GM18858 (cell line): ENCODE measurements around the gene CAMK1G.

ENCODE experiments used
- ATAC-seq: cut with Tn5 transposase; IDR thresholded peaks from one replicate; pipeline ENCODE4 v1.9.1; 2021; ENCODE audit not compliant: unreplicated experiment

Gene CAMK1G

GRCh38 chr1:209597499-209597898 lies 14.0 kb downstream of the CAMK1G start:
- no peak for ATAC-seq

GRCh38 chr1:209598227-209598626 lies 14.7 kb downstream of the CAMK1G start:
- ATAC-seq = no peak

GRCh38 chr1:209600541-209600940 lies 17.0 kb downstream of the CAMK1G start:
- ATAC-seq = no peak

- ATAC-seq = no peak
Observed at GRCh38 chr1:209601809-209602657, 18.5 kb downstream of the CAMK1G start.

GRCh38 chr1:209603877-209604276 lies 20.4 kb downstream of the CAMK1G start:
- ATAC-seq = no peak

GRCh38 chr1:209607102-209607794 lies 23.7 kb downstream of the CAMK1G start:
- peak; percentile 91 for ATAC-seq

GRCh38 chr1:209607795-209608178 lies 24.3 kb downstream of the CAMK1G start:
- ATAC-seq = no peak

- ATAC-seq = no peak
Observed at GRCh38 chr1:209609041-209609790, 25.7 kb downstream of the CAMK1G start.

GRCh38 chr1:209609791-209610630 lies 26.5 kb downstream of the CAMK1G start:
- ATAC-seq = no peak

GRCh38 chr1:209610631-209610905 lies 27.1 kb downstream of the CAMK1G start:
- ATAC-seq = no peak

GRCh38 chr1:209611771-209612570 lies 28.5 kb downstream of the CAMK1G start:
- no peak for ATAC-seq

- ATAC-seq = no peak
Observed at GRCh38 chr1:209612646-209613399, 29.3 kb downstream of the CAMK1G start.

- ATAC-seq = no peak
Observed at GRCh38 chr1:209613400-209614150, 30.1 kb downstream of the CAMK1G start.

- no peak for ATAC-seq
Observed at GRCh38 chr1:209614151-209614420, 30.6 kb downstream of the CAMK1G start.

GRCh38 chr1:209614906-209615305 lies 31.4 kb downstream of the CAMK1G start:
- ATAC-seq = no peak

GRCh38 chr1:209616366-209617046 lies 33.0 kb downstream of the CAMK1G start:
- no peak for ATAC-seq

GRCh38 chr1:209617047-209617673 lies 33.6 kb downstream of the CAMK1G start:
- ATAC-seq = no peak

- ATAC-seq = no peak
Observed at GRCh38 chr1:209617755-209618154, 34.2 kb downstream of the CAMK1G start.
